Right cardiac atrium (tissue), 5 donors: Measurements from ENCODE around the gene SFSWAP. TPM values are rescaled to one million over a fixed set of nuclear protein-coding genes. Genes with fewer than 3 reads are reported as not detected.
"Not testable (repeated sequence)": the region's sequence is repeated elsewhere in the genome, so short reads cannot be mapped to it uniquely, and the experiment has no call there.

Source experiments
- ATAC-seq, 2 donors: fragments of 200-7000 bp; cut with Tn5 transposase; one replicate each; pipeline versions ENCODE4 v1.8.0 to v1.9.1; 2020; ENCODE audit warnings: moderate library complexity in 2 of 2, mild to moderate bottlenecking in 1 of 2
- DNase-seq, 3 donors: peaks; one replicate each; pipeline ENCODE4 v3.0.0-alpha.2; 2020
- H3K27ac ChIP-seq: one replicate; pipeline ENCODE4 v1.5.1; 2013; ENCODE audit warnings: mild to moderate bottlenecking, low read length, control low read depth, moderate library complexity
- H3K27me3 ChIP-seq: one replicate; pipeline ENCODE4 v1.6.1; 2013; ENCODE audit not compliant: control insufficient read depth, insufficient read depth
- H3K4me1 ChIP-seq: one replicate; pipeline ENCODE4 v1.6.1; 2013; ENCODE audit warnings: low read length; ENCODE audit not compliant: control insufficient read depth, insufficient read depth
- H3K4me3 ChIP-seq: one replicate; pipeline ENCODE4 v1.5.1; 2013; ENCODE audit warnings: low read length, control low read depth
- H3K9me3 ChIP-seq: one replicate; pipeline ENCODE4 v1.6.1; 2013; ENCODE audit warnings: low read length; ENCODE audit not compliant: control insufficient read depth
- WGBS: extraction: QIAGEN DNeasy Blood & Tissue Kit; methylation state at CpG from one replicate; pipeline ENCODE4 v1.1.7; 2013; 5-methylcytosine and 5-hydroxymethylcytosine counted together
- intact Hi-C, 4 donors: fragments of 100-400 bp; cut with DNase I; formaldehyde crosslinking; loops; one replicate each; pipeline versions ENCODE4 v1.11.0 to v1.14.0; 2022 to 2023
- polyA plus RNA-seq: library from polyadenylated mRNA; stranded (reverse); fragments of 200-250 nt; gene quantifications from one replicate; pipeline ENCODE4 v1.2.3, GENCODE V29; 2013
- total RNA-seq, 4 donors: library from RNA; stranded (reverse); fragmentation: NEBNext Ultra II Directional; extraction: Animal tissue kit (Norgen Biotek cat#: 25700); gene quantifications; one replicate each; pipeline ENCODE4 v1.2.1, GENCODE V29; 2021
- donor health status: healthy with polysubstance abuse.
- donor health status: DM: no; HTN: yes; CAD: no.
- donor health status: DM: no; HTN: no; CAD: no.
- donor health status: DM: no; HTN: yes; CAD: no; lungs with severe emphysema.
- donor health status: DM: yes; HTN: yes; CAD: no.

SFSWAP gene
- total and polyA plus RNA-seq, 5 donors: 16.6 to 24.1 (median 22.2) TPM

GRCh38 chr12:131672311-131672940 is 38.5 kb upstream of the SFSWAP start:
- Histone ChIP-seq H3K9me3 (peaks cover 5% of the 10 kb centered on the region), H3K27ac (no peak overlapping the region), H3K4me1 (no peaks in the 10 kb centered on the region), H3K4me3 (no peak overlapping the region), H3K27me3 (no peaks in the 10 kb centered on the region)
- intact Hi-C loops: no loop called here
- DNase-seq (no peak), ATAC-seq (no peak)
- WGBS: 59% methylated on average over 17 of the region's 17 CpGs

GRCh38 chr12:131672941-131673887 is 37.7 kb upstream of the SFSWAP start:
- no peaks in the 10 kb centered on the region for H3K4me1 ChIP-seq
- no peak for ATAC-seq
- H3K9me3 ChIP-seq: peaks cover 5% of the 10 kb centered on the region
- 66% methylated on average over 24 of the region's 24 CpGs for WGBS
- no peaks in the 10 kb centered on the region for H3K27me3 ChIP-seq
- H3K4me3 ChIP-seq: no peak overlapping the region
- intact Hi-C loops: no loop called here
- no peak for DNase-seq
- H3K27ac ChIP-seq: no peak overlapping the region

- DNase-seq (no peak), ATAC-seq (no peak)
- intact Hi-C loops: no loop called here
- Histone ChIP-seq H3K9me3 (peaks cover 5% of the 10 kb centered on the region), H3K4me3 (no peak overlapping the region), H3K27ac (no peak overlapping the region), H3K27me3 (no peaks in the 10 kb centered on the region), H3K4me1 (no peaks in the 10 kb centered on the region)
- 71% methylated on average over 7 of the region's 7 CpGs for WGBS
Observed at GRCh38 chr12:131673888-131674257, 37.0 kb upstream of the SFSWAP start.

- 90% methylated on average over 6 of the region's 6 CpGs for WGBS
- no peaks in the 10 kb centered on the region for H3K27me3 ChIP-seq
- intact Hi-C loops: no loop called here
Observed at GRCh38 chr12:131674373-131674772, 36.5 kb upstream of the SFSWAP start.

GRCh38 chr12:131675126-131676080 is 35.5 kb upstream of the SFSWAP start:
- WGBS: 81% methylated on average over 21 of the region's 21 CpGs
- H3K27ac ChIP-seq: no peak overlapping the region
- ATAC-seq (no peak), DNase-seq (no peak)
- H3K4me1 ChIP-seq: no peaks in the 10 kb centered on the region
- intact Hi-C loops: no loop called here
- H3K27me3 ChIP-seq: no peaks in the 10 kb centered on the region
- H3K4me3 ChIP-seq: no peak overlapping the region
- H3K9me3 ChIP-seq: peaks cover 5% of the 10 kb centered on the region

More at GRCh38 chr12:131674373-131674772, 36.5 kb upstream of the SFSWAP start:
- DNase-seq: no peak
- no peak for ATAC-seq
- Histone ChIP-seq H3K27ac (no peak overlapping the region), H3K4me3 (no peak overlapping the region), H3K9me3 (peaks cover 5% of the 10 kb centered on the region), H3K4me1 (no peaks in the 10 kb centered on the region)

- intact Hi-C loops: no loop called here
- Histone ChIP-seq H3K27ac (no peak overlapping the region), H3K4me1 (no peaks in the 10 kb centered on the region), H3K27me3 (no peaks in the 10 kb centered on the region), H3K9me3 (peaks cover 5% of the 10 kb centered on the region), H3K4me3 (no peak overlapping the region)
- 79% methylated on average over 7 of the region's 7 CpGs for WGBS
- no peak for DNase-seq
- no peak for ATAC-seq
Observed at GRCh38 chr12:131676544-131676943, 34.3 kb upstream of the SFSWAP start.

GRCh38 chr12:131677067-131677466 is 33.8 kb upstream of the SFSWAP start:
- H3K4me3 ChIP-seq, H3K27me3 ChIP-seq, ATAC-seq, DNase-seq, H3K27ac ChIP-seq, H3K9me3 ChIP-seq, H3K4me1 ChIP-seq, intact Hi-C loops: not testable (repeated sequence)
- 78% methylated on average over 6 of the region's 6 CpGs for WGBS

GRCh38 chr12:131677699-131678098 is 33.2 kb upstream of the SFSWAP start:
- no peak for ATAC-seq
- intact Hi-C loops: no loop called here
- H3K27me3 ChIP-seq: no peaks in the 10 kb centered on the region

GRCh38 chr12:131678389-131679181 is 32.3 kb upstream of the SFSWAP start:
- WGBS: 87% methylated on average over 27 of the region's 29 CpGs

More at GRCh38 chr12:131677699-131678098, 33.2 kb upstream of the SFSWAP start:
- H3K4me3 ChIP-seq: no peak overlapping the region
- no peak for DNase-seq
- peaks cover 5% of the 10 kb centered on the region for H3K9me3 ChIP-seq
- WGBS: 78% methylated on average over 15 of the region's 15 CpGs
- H3K4me1 ChIP-seq: no peaks in the 10 kb centered on the region
- H3K27ac ChIP-seq: no peak overlapping the region

GRCh38 chr12:131679186-131679585 is 31.7 kb upstream of the SFSWAP start:
- WGBS: 96% methylated on average over 4 of the region's 16 CpGs
- H3K9me3 ChIP-seq, DNase-seq, H3K4me3 ChIP-seq, ATAC-seq, H3K27ac ChIP-seq, H3K4me1 ChIP-seq, intact Hi-C loops, H3K27me3 ChIP-seq: not testable (repeated sequence)

More at GRCh38 chr12:131678389-131679181, 32.3 kb upstream of the SFSWAP start:
- ATAC-seq, H3K9me3 ChIP-seq, H3K27ac ChIP-seq, H3K27me3 ChIP-seq, H3K4me3 ChIP-seq, intact Hi-C loops, H3K4me1 ChIP-seq, DNase-seq: not testable (repeated sequence)
